ENCODE results near the gene MED13L.

DNA sequence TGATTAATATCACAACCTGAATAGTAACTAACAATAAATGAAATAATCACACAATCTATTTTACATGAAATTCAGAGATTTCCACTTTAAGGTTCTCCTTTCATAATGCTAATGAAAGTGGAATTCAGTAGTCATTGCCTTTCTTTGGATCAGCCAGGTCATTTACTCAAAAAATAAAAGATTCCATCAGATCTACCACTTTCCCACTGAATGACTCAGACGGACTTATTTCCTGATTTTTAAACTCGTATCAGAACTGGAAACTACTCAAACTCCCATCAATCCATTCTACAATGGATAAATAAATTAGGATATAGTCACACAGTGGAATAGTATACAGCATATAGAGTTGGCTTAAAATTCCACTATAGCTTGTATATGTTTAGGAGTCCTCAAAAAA, 237.1 kb downstream of the MED13L start:
- no peak for TF ChIP-seq CTCF (IDR thresholded peaks at IDR 0.05; ENCODE audit: borderline replicate concordance, extremely low read depth, low read length, poor library complexity, severe bottlenecking)
- TF ChIP-seq EZH2 (IDR thresholded peaks at IDR 0.05; ENCODE audit: borderline replicate concordance, low read depth, low read length, severe bottlenecking), result no peak

Data from DND-41 (cell line).